ENCODE measurements around the gene RGS7.

- TF ChIP-seq POLR2A (IDR thresholded peaks at IDR 0.05) (no peak), CTCF (IDR thresholded peaks at IDR 0.05) (no peak)
These were observed 282.5 kb downstream of the RGS7 start for GRCh38 chr1:241074507-241074906.

All from Peyer's patch (tissue), 4 donors.